Liver (tissue), 3 donors: ENCODE results near the gene HRH2.

ENCODE experiments used
- CTCF ChIP-seq: fragments of 150-350 bp; IDR thresholded peaks from 2 replicates; pipeline ENCODE4 v1.5.1; 2017; ENCODE audit warnings: improper control_type of control experiment, low read depth, low read length; ENCODE audit not compliant: missing input control
- FOXA1 ChIP-seq: IDR thresholded peaks from 2 replicates; pipeline ENCODE4 v1.6.1; 2016; ENCODE audit warnings: antibody characterized with exemption
- HNF4G ChIP-seq: IDR thresholded peaks from 2 replicates; pipeline ENCODE4 v1.6.1; 2016; ENCODE audit warnings: antibody characterized with exemption
- JUND ChIP-seq, 2 donors: IDR thresholded peaks; 2 replicates each; pipeline ENCODE4 v1.6.1; 2016; ENCODE audit warnings: antibody characterized with exemption in 2 of 2
- RAD21 ChIP-seq, 2 donors: IDR thresholded peaks; 2 replicates each; pipeline ENCODE4 v1.6.1; 2016; ENCODE audit warnings: antibody characterized with exemption in 2 of 2, mild to moderate bottlenecking in 2 of 2
- REST ChIP-seq: IDR thresholded peaks from 2 replicates; pipeline ENCODE4 v1.6.1; 2016; ENCODE audit warnings: antibody characterized with exemption, mild to moderate bottlenecking
- SP1 ChIP-seq: IDR thresholded peaks from 2 replicates; pipeline ENCODE4 v1.6.1; 2018; ENCODE audit warnings: antibody characterized with exemption, mild to moderate bottlenecking
- YY1 ChIP-seq: IDR thresholded peaks from 2 replicates; pipeline ENCODE4 v1.6.1; 2016; ENCODE audit warnings: antibody characterized with exemption, mild to moderate bottlenecking
- ZBTB33 ChIP-seq: IDR thresholded peaks from 2 replicates; pipeline ENCODE4 v1.6.1; 2016; ENCODE audit warnings: antibody characterized with exemption
- donor health status: healthy.
- donor health status: healthy.

GRCh38 chr5:175698401-175699115, 40.7 kb downstream of the HRH2 start:
- TF ChIP-seq CTCF: no peak
- TF ChIP-seq HNF4G: no peak
- no peak for TF ChIP-seq RAD21 (IDR thresholded peaks at IDR 0.05)
- no peak for TF ChIP-seq YY1
- TF ChIP-seq REST: no peak
- TF ChIP-seq JUND (IDR thresholded peaks at IDR 0.05): no peak
- no peak for TF ChIP-seq ZBTB33
- no peak for TF ChIP-seq FOXA1
- no peak for TF ChIP-seq SP1
